HepG2 (cell line): ENCODE measurements around the gene CRISPLD2. TPM values are rescaled to one million over a fixed set of nuclear protein-coding genes. Genes with fewer than 3 reads are reported as not detected.

Experiments
- ATAC-seq: fragments of 200-7000 bp; cut with Tn5 transposase; 3 replicates; pipeline ENCODE4 v1.9.1; 2020; ENCODE audit warnings: mild to moderate bottlenecking, moderate library complexity
- BruUV-seq: library from RNA; stranded (reverse); fragments of 400-500 nt; replicated peaks from 2 replicates; lab custom pipeline; 2021; lab: Mats Ljungman, UMichigan
- CTCF ChIA-PET: fragments of 300-600 bp; formaldehyde crosslinking; extraction: SDS; loops from one replicate; lab custom pipeline; 2021; ENCODE audit warnings: low total read pairs, inconsistent platforms, low intra/inter-chr PET ratio; lab: Yijun Ruan, JAX
- POLR2A ChIA-PET: fragments of 350-600 bp; sonication (Branson Sonifier 250); formaldehyde crosslinking; loops from one replicate; lab custom pipeline; 2020; ENCODE audit warnings: antibody characterized with exemption, inconsistent platforms; lab: Yijun Ruan, JAX
- DNase-seq: peaks from one replicate; pipeline ENCODE4 v3.0.0-alpha.2; 2015; ENCODE audit warnings: low spot score
- FAIRE-seq: peaks from 3 replicates; lab custom pipeline; 2011; peaks lifted over from hg19 to GRCh38; lab: Jason Lieb, UNC
- H2AFZ ChIP-seq: one replicate; pipeline ENCODE4 v1.6.1; 2011; ENCODE audit warnings: low read length, inconsistent platforms
- H3K27ac ChIP-seq: fragments of 300-600 bp; 3 replicates; pipeline ENCODE4 v1.8.0; 2011; ENCODE audit warnings: mixed run types, mild to moderate bottlenecking, mixed read lengths, low read length, inconsistent platforms; ENCODE audit not compliant: insufficient read depth; ENCODE audit errors: extremely low read length
- H3K27me3 ChIP-seq, 2 experiments: fragments of 200-600 bp in 1 of 2; 2 replicates in 1 of 2; 3 replicates in 1 of 2; pipeline versions ENCODE4 v1.6.0 to v1.8.0; 2011; ENCODE audit warnings: low read length in 2 of 2, mild to moderate bottlenecking in 2 of 2, moderate library complexity in 2 of 2, inconsistent platforms in 1 of 2; ENCODE audit not compliant: insufficient read depth in 2 of 2, control insufficient read depth in 1 of 2
- H3K36me3 ChIP-seq, 2 experiments: fragments of 200-600 bp in 1 of 2; replicated peaks in 1 of 2; 2 replicates in 1 of 2; 3 replicates in 1 of 2; pipeline versions ENCODE4 v1.5.1 to v1.8.0; 2011; ENCODE audit warnings: low read length in 2 of 2, inconsistent platforms in 1 of 2; ENCODE audit not compliant: insufficient read depth in 2 of 2, control insufficient read depth in 1 of 2
- H3K4me1 ChIP-seq: 2 replicates; pipeline ENCODE4 v1.5.1; 2012; ENCODE audit warnings: low read length, inconsistent platforms; ENCODE audit not compliant: insufficient read depth
- H3K4me2 ChIP-seq: 2 replicates; pipeline ENCODE4 v1.6.0; 2011; ENCODE audit warnings: low read depth, low read length, inconsistent platforms
- H3K4me3 ChIP-seq, 3 experiments: fragments of 200-600 bp in 1 of 3; sonication (generic), shearing (Covaris generic) in 1 of 3; replicated peaks in 1 of 3; 2 replicates each; pipeline ENCODE4 v1.5.1; 2011 to 2016; ENCODE audit warnings: low read length in 3 of 3, inconsistent platforms in 2 of 3, low read depth in 2 of 3, mild to moderate bottlenecking in 2 of 3, control low read depth in 1 of 3, mixed read lengths in 1 of 3; ENCODE audit not compliant: insufficient read depth in 1 of 3
- H3K79me2 ChIP-seq: one replicate; pipeline ENCODE4 v1.6.1; 2011; ENCODE audit warnings: low read length, inconsistent platforms; ENCODE audit not compliant: insufficient read depth
- H3K9ac ChIP-seq: 2 replicates; pipeline ENCODE4 v1.6.0; 2011; ENCODE audit warnings: mild to moderate bottlenecking, low read depth, low read length, inconsistent platforms; ENCODE audit not compliant: insufficient read depth
- H3K9me3 ChIP-seq: 2 replicates; pipeline ENCODE4 v1.5.1; 2012; ENCODE audit warnings: mild to moderate bottlenecking, low read length
- H4K20me1 ChIP-seq: 2 replicates; pipeline ENCODE4 v1.6.0; 2011; ENCODE audit warnings: inconsistent platforms, mild to moderate bottlenecking, low read length, moderate library complexity; ENCODE audit not compliant: insufficient read depth
- CREBL2 ChIP-seq: sonication (generic); formaldehyde crosslinking; IDR thresholded peaks from 2 replicates; pipeline ENCODE4 v1.8.1; 2023; ENCODE audit warnings: missing genetic modification reagents, mild to moderate bottlenecking, borderline replicate concordance
- ERF ChIP-seq: IDR thresholded peaks from 2 replicates; pipeline ENCODE4 v1.6.1; 2018; ENCODE audit warnings: missing biosample characterization, missing genetic modification reagents
- ETS1 ChIP-seq: sonication (generic); formaldehyde crosslinking; IDR thresholded peaks from 2 replicates; pipeline ENCODE4 v1.4.0; 2020; ENCODE audit warnings: missing genetic modification reagents
- FOSL1 ChIP-seq: sonication (generic); formaldehyde crosslinking; IDR thresholded peaks from 2 replicates; pipeline ENCODE4 v1.9.0; 2021; ENCODE audit warnings: missing genetic modification reagents, borderline replicate concordance
- MIER3 ChIP-seq: IDR thresholded peaks from 2 replicates; pipeline ENCODE4 v1.6.1; 2016; ENCODE audit warnings: missing compliant biosample characterization, borderline replicate concordance
- NFYB ChIP-seq: sonication (generic); formaldehyde crosslinking; IDR thresholded peaks from 2 replicates; pipeline ENCODE4 v1.4.0; 2020; ENCODE audit warnings: missing genetic modification reagents
- NFYC ChIP-seq: IDR thresholded peaks from 2 replicates; pipeline ENCODE4 v1.6.1; 2016; ENCODE audit warnings: missing genetic modification reagents, missing compliant biosample characterization
- RXRA ChIP-seq: sonication (generic); formaldehyde crosslinking; IDR thresholded peaks from 2 replicates; pipeline ENCODE4 v1.5.1; 2020; ENCODE audit warnings: missing genetic modification reagents
- SOX5 ChIP-seq: IDR thresholded peaks from 2 replicates; pipeline ENCODE4 v1.6.1; 2016; ENCODE audit warnings: borderline replicate concordance
- TFE3 ChIP-seq: IDR thresholded peaks from 2 replicates; pipeline ENCODE4 v1.6.1; 2016
- USF2 ChIP-seq, 2 experiments: sonication (generic) in 1 of 2; formaldehyde crosslinking in 1 of 2; IDR thresholded peaks; 2 replicates each; pipeline versions ENCODE4 v1.5.1 to v1.6.1; 2011 to 2020; ENCODE audit warnings: borderline replicate concordance in 1 of 2, low read depth in 1 of 2, low read length in 1 of 2, mild to moderate bottlenecking in 1 of 2, missing genetic modification reagents in 1 of 2, moderate library complexity in 1 of 2
- WIZ ChIP-seq: sonication (generic); formaldehyde crosslinking; IDR thresholded peaks from 2 replicates; pipeline ENCODE4 v1.5.1; 2020; ENCODE audit warnings: mild to moderate bottlenecking, missing genetic modification reagents
- ZBTB26 ChIP-seq: IDR thresholded peaks from 2 replicates; pipeline ENCODE4 v1.6.1; 2016; ENCODE audit warnings: missing compliant biosample characterization, missing genetic modification reagents, borderline replicate concordance
- ZNF280B ChIP-seq: sonication (generic); formaldehyde crosslinking; IDR thresholded peaks from 2 replicates; pipeline ENCODE4 v1.5.0; 2020; ENCODE audit warnings: missing genetic modification reagents, mild to moderate bottlenecking, borderline replicate concordance
- ZNF747 ChIP-seq: sonication (generic); formaldehyde crosslinking; IDR thresholded peaks from 2 replicates; pipeline ENCODE4 v1.8.1; 2023; ENCODE audit warnings: missing genetic modification reagents, mild to moderate bottlenecking, borderline replicate concordance
- ZSCAN20 ChIP-seq: sonication (generic); formaldehyde crosslinking; IDR thresholded peaks from 2 replicates; pipeline ENCODE4 v1.4.0; 2020; ENCODE audit warnings: missing genetic modification reagents, mild to moderate bottlenecking, borderline replicate concordance
- WGBS: methylation state at CpG from one replicate; pipeline ENCODE4 v1.1.6; 2017; ENCODE audit warnings: low lambda C conversion rate; 5-methylcytosine and 5-hydroxymethylcytosine counted together
- in situ Hi-C: cut with HindIII; loops from 2 replicates; pipeline ENCODE4 v1.10.0; 2017; ENCODE audit warnings: low pct_unique_long_range_greater_than_20kb; ENCODE audit not compliant: extremely low pct_ligation_motif_present
- intact Hi-C: fragments of 100-400 bp; cut with micrococcal nuclease; formaldehyde crosslinking; loops from one replicate; pipeline ENCODE4 v1.10.0; 2022; ENCODE audit not compliant: unreplicated experiment
- polyA plus RNA-seq, 8 experiments: library from polyadenylated mRNA; depleted of rRNA in 3 of 8; stranded (reverse) in 7 of 8; unstranded in 1 of 8; fragments of >200 nt; fragmentation: Illumina TruSeq in 4 of 8; extraction: Trizol in 4 of 8; gene quantifications; 2 replicates each; pipeline versions ENCODE4 v1.2.1 to v1.2.3, GENCODE V29; 2011 to 2016; ENCODE audit warnings: low read depth in 4 of 8, missing spikeins in 1 of 8, mixed read lengths in 1 of 8; ENCODE audit not compliant: insufficient read depth in 1 of 8
- total RNA-seq, 5 experiments: library from RNA; depleted of rRNA; stranded (reverse); fragments of >200 nt; fragmentation: Illumina TruSeq; extraction: Trizol; gene quantifications; 2 replicates each; pipeline ENCODE4 v1.2.3, GENCODE V29; 2016; ENCODE audit warnings: low read depth in 1 of 5

Gene CRISPLD2
- total and polyA plus RNA-seq, 2 of the 13 experiments (the other 11 are each of a cell fraction or from before 2014, with no cell fraction given) = 0.04 to 0.31 TPM

- no peak overlapping the region for H2AFZ ChIP-seq
- H3K27ac ChIP-seq = no peak overlapping the region
- ChIA-PET CTCF (interaction anchor here (1.6 to 1.9 kb wide), 2 partner anchors 13 to 33 kb away, joined by 6 to 9 read pairs; no protein-coding TSS in a partner anchor), POLR2A (no interaction called here)
- no peak overlapping the region for H3K9ac ChIP-seq
- H3K27me3 ChIP-seq = peaks cover 0 to 6% of the 10 kb centered on the region in 2 experiments; a peak in 4 of 5 replicates
- H3K79me2 ChIP-seq = no peaks in the 10 kb centered on the region
- WGBS = 67% methylated on average over 1 of the region's 1 CpG
- no peaks in the 10 kb centered on the region for H4K20me1 ChIP-seq
- TF ChIP-seq ETS1 (CRISPR knock-in tag) (no peak), ZNF280B (no peak), ERF (CRISPR knock-in tag) (no peak), ZNF747 (CRISPR knock-in tag) (no peak), CREBL2 (CRISPR knock-in tag) (no peak), FOSL1 (no peak), ZBTB26 (CRISPR knock-in tag) (no peak), MIER3 (CRISPR knock-in tag) (no peak), SOX5 (CRISPR knock-in tag) (no peak), WIZ (CRISPR knock-in tag) (no peak), ZSCAN20 (CRISPR knock-in tag) (no peak), RXRA (CRISPR knock-in tag) (no peak), TFE3 (CRISPR knock-in tag) (no peak), NFYC (CRISPR knock-in tag) (peak; percentile 37; the same call in 1 of the 2 replicates), USF2 (IDR thresholded peaks at IDR 0.05; ENCODE audit: low read depth, low read length) (no peak), USF2 (CRISPR knock-in tag; IDR thresholded peaks at IDR 0.05; ENCODE audit: borderline replicate concordance) (peak; percentile 34; the same call in 1 of the 2 replicates), NFYB (CRISPR knock-in tag) (peak; percentile 37; the same call in 1 of the 2 replicates)
- TF ChIP-seq, all 625 proteins: peak for 3
- H3K4me2 ChIP-seq = no peak overlapping the region
- H3K4me3 ChIP-seq = no peak overlapping the region
- intact Hi-C loops (no loop called here), in situ Hi-C loops (no loop called here)
- peaks cover 45% of the 10 kb centered on the region for H3K4me1 ChIP-seq
- FAIRE-seq (no peak), DNase-seq (no peak), ATAC-seq (no peak)
- H3K36me3 ChIP-seq = no peaks in the 10 kb centered on the region
- no TSS peak for BruUV-seq
- no peaks in the 10 kb centered on the region for H3K9me3 ChIP-seq
Observed at GRCh38 chr16:84957792-84958191, 138.0 kb downstream of the CRISPLD2 start.
